ENCODE measurements around the gene BCL2L15. TPM values are rescaled to one million over a fixed set of nuclear protein-coding genes. Genes with fewer than 3 reads are reported as not detected.

BCL2L15 gene
- total RNA-seq, 1 experiment from 2014 or later: 1.1 TPM

GRCh38 chr1:113904293-113904673 is 16.9 kb upstream of the BCL2L15 start:
- H3K27ac ChIP-seq (ENCODE audit: low read depth, low read length, poor library complexity, severe bottlenecking): peak overlapping the region; percentile 86
- H3K4me3 ChIP-seq (ENCODE audit: low read depth, low read length, poor library complexity, severe bottlenecking): peak overlapping the region; percentile 86
- no peak for TF ChIP-seq EZH2 (IDR thresholded peaks at IDR 0.05; ENCODE audit: borderline replicate concordance, low read depth, low read length, poor library complexity, severe bottlenecking)
- TF ChIP-seq CTCF (conservative IDR thresholded peaks at IDR 0.05; ENCODE audit: low read depth, low read length): no peak
- no peaks in the 10 kb centered on the region for H3K27me3 ChIP-seq (replicated peaks; ENCODE audit: insufficient read depth, low read depth, low read length, poor library complexity)
- no peak for DNase-seq (ENCODE audit: low spot score)
- H3K36me3 ChIP-seq (ENCODE audit: insufficient read depth, low read length, poor library complexity, severe bottlenecking): peaks cover 61% of the 10 kb centered on the region
- ChIA-PET POLR2A (ENCODE audit: low non-redundant PET) (no interaction called here), CTCF (interaction anchor here (0.5 to 2.1 kb wide), 3 partner anchors 25 to 188 kb away, joined by 3 to 6 read pairs (median 6); partner anchors contain the start of gene HIPK1)
- BruUV-seq (replicated peaks): TSS peak; percentile 64
- intact Hi-C loops (cut with micrococcal nuclease; ENCODE audit: unreplicated experiment): loop anchor here (2.0 kb wide), 1 partner anchor 69 kb away; no protein-coding TSS in a partner anchor
- no peaks in the 10 kb centered on the region for H3K9me3 ChIP-seq (ENCODE audit: low read depth, low read length, poor library complexity, severe bottlenecking)
- H3K4me1 ChIP-seq (ENCODE audit: insufficient read depth, low read length, poor library complexity, severe bottlenecking): peaks cover 10% of the 10 kb centered on the region

- TF ChIP-seq CTCF (conservative IDR thresholded peaks at IDR 0.05; ENCODE audit: low read depth, low read length) (no peak), EZH2 (IDR thresholded peaks at IDR 0.05; ENCODE audit: borderline replicate concordance, low read depth, low read length, poor library complexity, severe bottlenecking) (no peak)
- intact Hi-C loops (cut with micrococcal nuclease; ENCODE audit: unreplicated experiment): loop anchor here (2.0 kb wide), 1 partner anchor 69 kb away; no protein-coding TSS in a partner anchor
- H3K4me3 ChIP-seq (ENCODE audit: low read depth, low read length, poor library complexity, severe bottlenecking): peak overlapping the region; percentile 86
- peak overlapping the region; percentile 86 for H3K27ac ChIP-seq (ENCODE audit: low read depth, low read length, poor library complexity, severe bottlenecking)
- POLR2A ChIA-PET (ENCODE audit: low non-redundant PET): no interaction called here
- CTCF ChIA-PET: interaction anchor here (1.0 to 2.1 kb wide), 3 partner anchors 25 to 379 kb away, joined by 3 to 8 read pairs (median 6); partner anchors contain the start of gene HIPK1
- no peaks in the 10 kb centered on the region for H3K27me3 ChIP-seq (replicated peaks; ENCODE audit: insufficient read depth, low read depth, low read length, poor library complexity)
- H3K4me1 ChIP-seq (ENCODE audit: insufficient read depth, low read length, poor library complexity, severe bottlenecking): peaks cover 10% of the 10 kb centered on the region
- H3K36me3 ChIP-seq (ENCODE audit: insufficient read depth, low read length, poor library complexity, severe bottlenecking): peaks cover 61% of the 10 kb centered on the region
- no TSS peak for BruUV-seq (replicated peaks)
- no peaks in the 10 kb centered on the region for H3K9me3 ChIP-seq (ENCODE audit: low read depth, low read length, poor library complexity, severe bottlenecking)
- peak; percentile 27 for DNase-seq (ENCODE audit: low spot score)
Measured at GRCh38 chr1:113903501-113904292, 16.3 kb upstream of the BCL2L15 start.

- ChIA-PET CTCF (no interaction called here), POLR2A (ENCODE audit: low non-redundant PET) (no interaction called here)
- H3K27me3 ChIP-seq (replicated peaks; ENCODE audit: insufficient read depth, low read depth, low read length, poor library complexity): no peaks in the 10 kb centered on the region
- no peak for DNase-seq (ENCODE audit: low spot score)
- no peak overlapping the region for H3K4me3 ChIP-seq (ENCODE audit: low read depth, low read length, poor library complexity, severe bottlenecking)
- TF ChIP-seq CTCF (conservative IDR thresholded peaks at IDR 0.05; ENCODE audit: low read depth, low read length) (no peak), EZH2 (IDR thresholded peaks at IDR 0.05; ENCODE audit: borderline replicate concordance, low read depth, low read length, poor library complexity, severe bottlenecking) (no peak)
- BruUV-seq (replicated peaks): no TSS peak
- H3K27ac ChIP-seq (ENCODE audit: low read depth, low read length, poor library complexity, severe bottlenecking): no peak overlapping the region
- intact Hi-C loops (cut with micrococcal nuclease; ENCODE audit: unreplicated experiment): no loop called here
- peaks cover 10% of the 10 kb centered on the region for H3K4me1 ChIP-seq (ENCODE audit: insufficient read depth, low read length, poor library complexity, severe bottlenecking)
- no peaks in the 10 kb centered on the region for H3K9me3 ChIP-seq (ENCODE audit: low read depth, low read length, poor library complexity, severe bottlenecking)
- peaks cover 65% of the 10 kb centered on the region for H3K36me3 ChIP-seq (ENCODE audit: insufficient read depth, low read length, poor library complexity, severe bottlenecking)
Measured at GRCh38 chr1:113901191-113901590, 13.8 kb upstream of the BCL2L15 start.

All from A673 (cell line).